HG03103 (cell line): ENCODE measurements around the gene MMP14.
A peak's percentile ranks its signal among the peaks of the same experiment; 100 is the strongest.
"Not testable (repeated sequence)": the region's sequence is repeated elsewhere in the genome, so short reads cannot be mapped to it uniquely, and the experiment has no call there.

Experiments used
- ATAC-seq: cut with Tn5 transposase; IDR thresholded peaks from one replicate; pipeline ENCODE4 v1.9.1; 2021; ENCODE audit warnings: low read depth; ENCODE audit not compliant: unreplicated experiment

MMP14 gene

DNA sequence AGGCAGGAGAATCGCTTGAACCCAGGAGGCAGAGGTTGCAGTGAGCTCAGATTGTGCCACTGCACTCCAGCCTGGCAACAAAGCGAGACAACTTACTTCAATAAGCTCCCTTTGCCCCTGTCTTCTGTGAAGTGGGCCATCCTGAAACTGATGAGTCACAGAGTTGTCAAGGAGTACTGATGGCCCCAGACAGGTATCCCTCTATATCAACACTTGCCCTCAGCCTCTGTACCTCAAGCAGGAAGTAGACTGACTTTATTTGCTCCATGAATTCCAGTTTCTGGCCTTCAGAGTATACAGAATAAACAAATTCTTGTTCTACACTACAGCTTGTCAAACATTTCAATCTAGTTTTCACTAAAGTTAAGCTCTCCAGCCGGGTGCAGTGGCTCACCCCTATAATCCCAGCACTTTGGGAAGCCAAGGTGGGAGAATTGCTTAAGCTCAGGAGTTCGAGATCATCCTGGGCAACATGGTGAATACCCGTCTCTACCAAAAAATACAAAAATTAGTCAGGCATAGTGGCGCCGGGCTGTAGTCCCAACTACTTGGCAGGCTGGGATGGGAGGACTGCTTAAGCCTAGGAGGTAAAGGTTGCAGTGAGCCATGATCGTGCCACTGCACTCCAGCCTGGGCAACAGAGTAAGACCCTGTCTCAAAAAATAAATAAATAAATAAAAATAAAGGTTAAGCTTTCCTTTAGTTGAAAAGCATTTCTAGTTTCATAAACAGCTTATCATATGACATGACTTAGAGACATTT lies 18.8 kb downstream of the MMP14 start:
- ATAC-seq, result no peak

DNA sequence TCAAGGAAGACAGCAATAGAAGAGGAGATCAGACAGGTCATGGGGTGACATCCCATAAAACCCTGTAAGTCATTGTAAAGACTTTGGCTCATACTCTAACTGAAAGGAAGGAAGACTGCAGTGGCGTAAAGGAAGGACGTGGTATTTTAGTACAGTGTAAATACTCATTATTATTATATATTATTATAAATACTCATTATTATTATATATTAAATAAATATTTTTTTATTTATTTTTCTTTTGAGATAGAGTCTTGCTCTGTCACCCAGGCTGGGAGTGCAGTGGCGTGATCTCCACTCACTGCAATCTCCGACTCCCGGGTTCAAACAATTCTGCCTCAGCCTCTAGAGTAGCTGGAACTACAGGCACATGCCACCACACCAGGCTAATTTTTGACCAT lies 20.0 kb downstream of the MMP14 start:
- ATAC-seq, result no peak

DNA sequence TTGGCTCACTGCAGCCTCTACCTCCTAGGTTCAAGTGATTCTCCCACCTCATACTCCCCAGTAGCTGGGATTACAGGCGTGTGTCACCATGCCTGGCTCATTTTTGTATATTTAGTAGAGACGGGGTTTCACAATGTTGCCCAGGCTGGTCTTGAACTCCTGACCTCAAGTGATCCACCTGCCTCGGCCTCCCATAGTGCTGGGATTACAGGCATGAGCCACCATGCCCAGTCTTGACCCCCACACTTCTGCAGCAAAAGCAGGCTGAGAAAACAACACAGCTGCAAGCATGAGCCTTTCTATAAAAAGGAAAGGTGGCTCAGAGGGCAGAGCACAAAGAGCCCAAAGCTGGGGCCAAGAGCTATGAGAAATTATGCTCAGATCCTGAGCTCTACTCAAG lies 24.0 kb downstream of the MMP14 start:
- ATAC-seq, result not testable (repeated sequence)

DNA sequence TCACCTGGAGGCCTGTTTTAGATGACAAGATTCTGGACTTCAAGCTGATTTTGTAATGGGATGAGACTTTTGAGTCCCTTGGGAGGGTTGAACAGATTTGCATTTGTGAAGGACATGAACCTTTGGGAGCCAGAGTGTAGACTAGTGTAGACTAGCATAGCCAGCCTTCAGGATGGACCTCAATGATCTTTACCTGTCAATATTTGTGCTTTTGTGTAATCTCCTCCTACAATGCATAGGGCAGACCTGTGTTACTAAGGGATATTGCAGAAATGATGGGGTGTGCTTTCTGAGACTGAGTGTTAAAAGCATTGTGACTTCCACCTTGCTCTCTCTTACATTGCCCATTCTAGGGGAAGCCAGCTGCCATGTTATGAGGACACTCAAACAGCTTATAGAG lies 25.3 kb downstream of the MMP14 start:
- no peak for ATAC-seq

DNA sequence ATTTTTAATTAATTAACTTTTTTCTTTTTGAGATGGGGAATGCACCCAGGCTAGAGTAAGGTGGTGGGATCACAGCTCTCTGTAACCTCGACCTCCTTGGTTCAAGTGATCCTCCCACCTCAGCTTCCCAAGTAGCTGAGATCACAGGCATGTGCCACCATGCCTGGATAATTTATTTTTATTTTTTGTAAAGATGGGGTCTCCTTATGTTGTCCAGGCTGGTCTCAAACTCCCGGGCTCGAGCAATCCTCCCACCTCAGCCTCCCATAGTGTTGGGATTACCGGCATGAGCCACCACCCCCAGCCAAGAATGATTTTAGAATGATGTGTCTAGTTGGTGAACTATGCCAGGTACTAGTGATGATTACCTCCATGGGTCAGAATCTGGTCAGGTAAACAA lies 28.6 kb downstream of the MMP14 start:
- no peak for ATAC-seq

DNA sequence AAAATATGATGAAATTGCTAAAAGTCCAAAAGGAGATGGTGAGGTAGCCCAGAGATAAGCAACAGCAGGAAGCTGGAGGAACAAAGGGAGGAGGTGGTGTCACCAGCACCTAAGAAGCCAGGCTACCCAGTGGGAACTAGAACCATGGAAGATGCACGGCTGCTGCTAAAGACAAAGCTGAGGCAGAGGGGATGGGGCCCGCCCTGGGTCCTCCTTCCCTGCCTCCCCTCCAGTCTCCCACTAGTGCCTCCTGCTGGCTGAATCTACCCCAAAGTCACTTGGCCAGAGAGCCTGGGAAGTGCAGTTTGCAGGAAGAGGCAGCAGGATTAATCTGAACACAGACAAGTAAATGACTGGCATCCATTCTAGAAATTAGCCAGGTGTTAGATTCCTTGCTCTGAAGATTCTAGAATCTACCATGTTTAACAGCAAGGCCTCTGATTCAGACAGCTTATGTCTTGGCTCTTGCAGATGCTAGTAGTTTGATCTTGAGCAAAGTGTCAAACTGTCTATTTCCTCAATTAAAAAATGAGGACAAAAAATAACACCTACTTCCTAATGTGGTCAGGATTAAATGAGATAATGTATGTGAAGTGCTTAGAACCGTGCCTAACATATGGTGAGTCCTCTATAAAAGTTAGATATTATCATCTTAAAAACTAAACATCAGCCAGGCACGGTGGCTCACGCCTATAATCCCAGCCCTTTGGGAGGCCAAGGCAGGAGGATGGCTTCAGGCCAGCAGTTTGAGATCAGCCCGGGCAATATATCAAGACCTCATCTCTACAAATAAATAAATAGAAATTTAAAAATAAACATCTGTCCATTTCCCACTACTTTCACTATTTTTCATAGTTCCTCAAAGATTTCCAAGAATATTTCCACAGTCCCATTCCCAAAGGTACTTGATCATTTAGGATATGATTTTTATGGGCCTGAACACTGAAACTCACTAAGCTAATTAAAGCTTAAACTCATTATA lies 29.3 kb downstream of the MMP14 start:
- ATAC-seq, result no peak

DNA sequence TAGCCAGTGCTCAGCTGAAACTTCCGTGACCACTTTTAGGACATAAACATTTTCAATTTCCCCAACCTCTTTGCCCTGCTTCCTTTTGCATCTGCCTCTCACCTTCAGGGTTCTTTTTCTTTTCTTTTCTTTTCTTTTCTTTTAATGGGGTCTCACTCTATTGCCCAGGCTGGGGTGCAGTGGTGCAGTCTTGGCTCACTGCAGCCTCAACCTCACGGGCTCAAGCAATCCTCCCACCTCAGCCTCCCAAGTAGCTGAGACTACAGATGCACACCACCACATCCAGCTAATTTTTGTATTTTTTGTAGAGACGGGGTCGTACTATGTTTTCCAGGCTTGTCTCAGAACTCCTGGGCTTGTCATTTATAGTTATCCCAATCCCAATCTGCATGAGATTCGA lies 30.5 kb downstream of the MMP14 start:
- ATAC-seq, result no peak

DNA sequence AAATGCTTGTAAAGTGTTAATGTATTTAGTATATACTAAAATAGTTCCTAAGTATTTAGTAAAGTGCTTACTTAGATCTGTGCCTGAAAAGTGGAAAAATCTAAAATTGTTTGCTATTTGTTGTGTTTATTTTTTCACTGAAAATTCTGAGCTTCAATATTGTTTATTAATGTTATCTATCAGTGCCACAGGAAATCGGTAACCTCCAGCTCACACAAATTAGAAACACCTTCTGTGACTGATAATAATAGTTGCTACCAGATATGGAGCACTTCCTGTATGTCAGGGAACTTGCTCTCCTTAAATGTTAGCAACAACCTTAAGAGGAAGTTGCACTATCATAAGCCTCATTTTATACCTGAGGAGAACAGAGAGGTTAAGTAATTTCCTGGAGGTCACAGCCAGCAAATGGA lies 34.4 kb downstream of the MMP14 start:
- peak; percentile 45 for ATAC-seq

DNA sequence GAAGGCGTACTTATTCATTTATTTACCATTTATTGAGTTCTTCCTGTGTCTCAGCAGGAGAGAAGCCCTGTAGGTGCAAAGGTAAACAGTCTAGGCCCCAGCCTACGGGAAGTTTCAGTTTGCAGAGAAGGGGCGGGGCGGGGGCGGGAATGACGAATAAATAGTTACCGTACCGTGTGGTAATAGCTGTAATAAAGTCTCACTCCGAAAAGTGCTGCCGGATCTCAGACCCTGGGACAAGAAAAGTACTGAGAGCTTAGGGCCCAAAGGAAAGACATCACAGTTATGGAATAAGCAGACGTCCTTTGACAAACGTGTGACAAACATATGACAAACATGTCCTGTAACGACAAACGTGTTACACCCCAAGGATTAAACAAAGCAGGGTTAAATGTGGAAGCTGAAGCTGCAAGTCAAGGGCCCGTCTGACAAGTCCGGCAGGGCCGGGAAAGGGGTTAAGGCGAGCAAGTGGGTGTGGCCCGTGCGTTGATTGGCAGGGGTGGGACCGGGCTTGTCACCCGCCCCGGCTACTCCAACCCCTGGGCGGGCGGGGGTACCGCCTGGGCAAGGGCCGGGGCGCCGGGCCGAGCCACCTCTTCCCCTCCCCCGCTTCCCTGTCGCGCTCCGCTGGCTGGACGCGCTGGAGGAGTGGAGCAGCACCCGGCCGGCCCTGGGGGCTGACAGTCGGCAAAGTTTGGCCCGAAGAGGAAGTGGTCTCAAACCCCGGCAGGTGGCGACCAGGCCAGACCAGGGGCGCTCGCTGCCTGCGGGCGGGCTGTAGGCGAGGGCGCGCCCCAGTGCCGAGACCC lies 35.0 kb downstream of the MMP14 start, which contains the start of gene LRP10:
Gene LRP10 (plus strand): TSS at position 517 of the 809 bp plus-strand sequence. CDS start 564 bp downstream, outside the sequence.
- peak; percentile 53 for ATAC-seq

DNA sequence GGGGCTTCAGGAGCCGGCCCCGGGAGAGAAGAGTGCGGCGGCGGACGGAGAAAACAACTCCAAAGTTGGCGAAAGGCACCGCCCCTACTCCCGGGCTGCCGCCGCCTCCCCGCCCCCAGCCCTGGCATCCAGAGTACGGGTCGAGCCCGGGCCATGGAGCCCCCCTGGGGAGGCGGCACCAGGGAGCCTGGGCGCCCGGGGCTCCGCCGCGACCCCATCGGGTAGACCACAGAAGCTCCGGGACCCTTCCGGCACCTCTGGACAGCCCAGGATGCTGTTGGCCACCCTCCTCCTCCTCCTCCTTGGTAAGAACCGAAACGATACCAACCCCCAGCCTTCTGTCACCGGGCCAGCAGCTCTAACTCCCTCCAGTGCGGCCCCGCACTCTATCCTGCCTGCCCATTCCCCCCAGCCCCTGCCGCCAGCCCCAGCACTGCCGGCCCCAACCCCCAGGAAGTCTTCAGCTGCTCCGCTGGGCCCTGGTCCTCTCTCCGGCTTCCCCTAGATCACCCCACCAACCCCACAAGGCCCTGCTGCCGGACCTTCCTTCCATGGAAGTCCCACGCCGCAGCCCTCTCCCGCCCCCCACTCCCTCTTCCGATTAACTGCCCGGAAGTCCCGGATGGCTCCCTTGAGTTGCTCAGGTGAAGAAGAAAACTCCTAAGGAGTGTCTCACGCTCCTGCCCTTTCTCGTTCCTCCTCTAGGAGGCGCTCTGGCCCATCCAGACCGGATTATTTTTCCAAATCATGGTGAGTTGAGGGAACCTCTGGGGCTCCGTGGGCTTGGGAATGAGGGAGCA lies 35.8 kb downstream of the MMP14 start:
- ATAC-seq, result no peak

DNA sequence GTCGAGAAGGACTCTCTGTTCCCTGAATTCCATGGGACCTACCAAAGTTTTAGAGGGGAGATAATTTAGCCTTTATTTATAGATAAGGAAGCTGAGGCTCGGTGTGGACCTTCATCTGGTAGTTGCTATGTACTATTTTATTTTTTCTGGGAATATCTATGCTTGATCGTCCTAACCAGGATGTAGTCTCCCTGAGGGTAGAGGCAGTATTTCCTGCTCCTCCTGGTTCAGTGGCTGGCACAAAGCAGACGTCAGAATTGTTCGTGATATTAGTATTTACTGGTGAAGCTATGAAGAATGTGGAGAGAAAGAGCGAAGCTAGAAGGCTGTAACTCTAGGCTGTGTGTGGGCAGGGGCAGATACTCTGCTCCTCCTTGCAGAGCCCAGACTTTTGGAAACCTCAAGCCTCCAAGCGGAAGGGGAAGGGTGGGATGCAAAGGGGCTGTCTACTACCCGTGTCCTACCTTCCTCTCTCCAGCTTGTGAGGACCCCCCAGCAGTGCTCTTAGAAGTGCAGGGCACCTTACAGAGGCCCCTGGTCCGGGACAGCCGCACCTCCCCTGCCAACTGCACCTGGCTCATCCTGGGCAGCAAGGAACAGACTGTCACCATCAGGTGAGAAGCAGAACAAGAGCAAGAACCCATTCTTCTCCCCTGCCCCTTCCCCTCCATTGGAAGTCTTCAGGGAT lies 36.6 kb downstream of the MMP14 start:
- no peak for ATAC-seq

DNA sequence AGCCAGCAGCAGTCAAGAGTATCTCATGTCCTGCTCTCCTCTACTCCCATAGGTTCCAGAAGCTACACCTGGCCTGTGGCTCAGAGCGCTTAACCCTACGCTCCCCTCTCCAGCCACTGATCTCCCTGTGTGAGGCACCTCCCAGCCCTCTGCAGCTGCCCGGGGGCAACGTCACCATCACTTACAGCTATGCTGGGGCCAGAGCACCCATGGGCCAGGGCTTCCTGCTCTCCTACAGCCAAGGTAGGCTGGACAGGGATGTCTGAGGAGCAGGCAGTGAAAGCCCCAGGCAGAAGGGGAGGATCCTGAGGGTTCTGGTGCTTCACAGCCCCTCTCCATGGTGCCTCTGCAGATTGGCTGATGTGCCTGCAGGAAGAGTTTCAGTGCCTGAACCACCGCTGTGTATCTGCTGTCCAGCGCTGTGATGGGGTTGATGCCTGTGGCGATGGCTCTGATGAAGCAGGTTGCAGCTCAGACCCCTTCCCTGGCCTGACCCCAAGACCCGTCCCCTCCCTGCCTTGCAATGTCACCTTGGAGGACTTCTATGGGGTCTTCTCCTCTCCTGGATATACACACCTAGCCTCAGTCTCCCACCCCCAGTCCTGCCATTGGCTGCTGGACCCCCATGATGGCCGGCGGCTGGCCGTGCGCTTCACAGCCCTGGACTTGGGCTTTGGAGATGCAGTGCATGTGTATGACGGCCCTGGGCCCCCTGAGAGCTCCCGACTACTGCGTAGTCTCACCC lies 38.8 kb downstream of the MMP14 start:
- ATAC-seq, result no peak

DNA sequence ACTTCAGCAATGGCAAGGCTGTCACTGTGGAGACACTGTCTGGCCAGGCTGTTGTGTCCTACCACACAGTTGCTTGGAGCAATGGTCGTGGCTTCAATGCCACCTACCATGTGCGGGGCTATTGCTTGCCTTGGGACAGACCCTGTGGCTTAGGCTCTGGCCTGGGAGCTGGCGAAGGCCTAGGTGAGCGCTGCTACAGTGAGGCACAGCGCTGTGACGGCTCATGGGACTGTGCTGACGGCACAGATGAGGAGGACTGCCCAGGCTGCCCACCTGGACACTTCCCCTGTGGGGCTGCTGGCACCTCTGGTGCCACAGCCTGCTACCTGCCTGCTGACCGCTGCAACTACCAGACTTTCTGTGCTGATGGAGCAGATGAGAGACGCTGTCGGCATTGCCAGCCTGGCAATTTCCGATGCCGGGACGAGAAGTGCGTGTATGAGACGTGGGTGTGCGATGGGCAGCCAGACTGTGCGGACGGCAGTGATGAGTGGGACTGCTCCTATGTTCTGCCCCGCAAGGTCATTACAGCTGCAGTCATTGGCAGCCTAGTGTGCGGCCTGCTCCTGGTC lies 39.4 kb downstream of the MMP14 start:
- no peak for ATAC-seq

DNA sequence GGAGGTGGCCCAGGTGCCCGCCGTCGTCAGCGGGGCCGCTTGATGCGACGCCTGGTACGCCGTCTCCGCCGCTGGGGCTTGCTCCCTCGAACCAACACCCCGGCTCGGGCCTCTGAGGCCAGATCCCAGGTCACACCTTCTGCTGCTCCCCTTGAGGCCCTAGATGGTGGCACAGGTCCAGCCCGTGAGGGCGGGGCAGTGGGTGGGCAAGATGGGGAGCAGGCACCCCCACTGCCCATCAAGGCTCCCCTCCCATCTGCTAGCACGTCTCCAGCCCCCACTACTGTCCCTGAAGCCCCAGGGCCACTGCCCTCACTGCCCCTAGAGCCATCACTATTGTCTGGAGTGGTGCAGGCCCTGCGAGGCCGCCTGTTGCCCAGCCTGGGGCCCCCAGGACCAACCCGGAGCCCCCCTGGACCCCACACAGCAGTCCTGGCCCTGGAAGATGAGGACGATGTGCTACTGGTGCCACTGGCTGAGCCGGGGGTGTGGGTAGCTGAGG lies 40.7 kb downstream of the MMP14 start:
- no peak for ATAC-seq

DNA sequence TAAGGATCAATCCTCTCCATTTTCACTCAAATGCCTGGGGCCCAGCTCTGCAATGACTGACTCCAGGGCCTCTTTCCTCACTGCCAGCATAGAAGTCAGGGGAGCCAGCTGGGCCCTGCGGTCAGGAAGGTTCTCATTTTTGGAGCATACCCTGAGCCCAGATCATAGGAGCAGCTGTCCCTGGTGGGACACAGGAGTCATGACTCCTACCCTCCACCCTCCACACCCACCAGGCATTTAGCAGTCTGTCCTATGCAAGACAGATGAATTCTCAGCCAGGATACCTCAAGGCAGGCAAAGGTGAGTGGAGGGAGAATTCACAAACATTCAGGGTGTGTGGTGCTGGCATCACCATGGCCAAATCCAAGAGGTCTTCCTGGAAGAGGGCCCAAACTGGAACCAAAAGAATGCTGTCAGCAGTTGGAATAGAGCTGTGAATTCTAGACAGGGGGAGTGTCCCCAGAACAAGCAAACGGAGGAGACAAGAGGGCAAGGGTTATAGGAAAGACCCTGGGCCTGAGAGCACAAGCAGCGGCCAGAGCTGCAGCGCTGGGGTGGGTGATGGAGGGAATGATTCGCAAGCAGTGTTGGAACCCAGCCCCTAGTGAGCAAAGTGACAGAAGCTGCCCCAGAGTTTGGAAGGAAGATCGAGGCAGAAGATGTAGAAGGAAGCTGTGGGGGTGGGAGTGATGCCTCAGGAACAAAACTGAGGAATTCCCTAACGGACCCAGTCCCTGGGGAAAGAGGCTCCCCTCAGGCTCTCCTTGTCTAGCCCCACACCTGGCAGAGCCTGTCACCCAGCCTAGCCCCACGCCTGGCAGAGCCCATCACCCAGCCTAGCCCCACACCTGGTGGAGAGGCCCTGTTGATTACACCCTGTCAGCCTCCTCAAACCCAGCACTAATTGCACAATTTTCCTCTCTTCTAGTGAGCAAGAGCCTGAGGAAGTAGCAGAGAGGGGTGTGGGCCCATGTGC lies 42.2 kb downstream of the MMP14 start:
- ATAC-seq, result no peak

DNA sequence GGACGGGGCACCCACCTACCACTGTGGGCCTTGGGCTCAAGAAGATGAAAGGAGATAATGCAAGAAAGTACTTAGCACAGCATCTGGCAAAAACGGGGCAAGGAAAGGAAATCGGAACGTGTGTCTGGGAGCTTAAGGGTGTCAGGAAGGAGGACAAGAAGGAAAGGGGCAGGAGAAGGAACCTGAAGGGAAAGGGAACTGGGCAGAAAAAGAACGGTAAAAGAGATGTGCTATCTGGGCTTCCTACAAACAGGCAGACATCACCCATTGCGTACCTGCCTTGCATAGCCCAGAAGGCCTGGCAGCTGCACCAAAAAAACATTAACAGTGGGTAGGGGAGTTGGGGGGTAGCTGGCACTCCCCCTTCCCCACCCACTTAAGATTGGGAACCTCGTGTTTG lies 45.7 kb downstream of the MMP14 start:
- ATAC-seq, result no peak
